K562 (cell line): Measurements from ENCODE around the gene TSC22D1. TPM values are rescaled to one million over a fixed set of nuclear protein-coding genes. Genes with fewer than 3 reads are reported as not detected.

ENCODE experiments used
- ATAC-seq: fragments of 200-7000 bp; cut with Tn5 transposase; 3 replicates; pipeline ENCODE4 v1.9.1; 2020; ENCODE audit warnings: moderate library complexity
- BruUV-seq: library from RNA; stranded (reverse); fragments of 400-500 nt; replicated peaks from 2 replicates; lab custom pipeline; 2021; lab: Mats Ljungman, UMichigan
- CTCF ChIA-PET: fragments of 300-600 bp; formaldehyde crosslinking; extraction: SDS; loops from one replicate; lab custom pipeline; 2021; ENCODE audit warnings: low intra/inter-chr PET ratio; lab: Yijun Ruan, JAX
- POLR2A ChIA-PET: fragments of 300-600, 350-650 bp; sonication (Branson Sonifier 250); formaldehyde crosslinking; extraction: SDS; loops from one replicate; lab custom pipeline; 2021; ENCODE audit warnings: antibody characterized with exemption, inconsistent platforms; lab: Yijun Ruan, JAX
- DNase-seq, 4 experiments: peaks; one replicate each; pipeline versions ENCODE4 v3.0.0 to v3.0.0-alpha.2; 2011 to 2018; ENCODE audit warnings: low spot score in 3 of 4, mixed read lengths in 3 of 4; ENCODE audit errors: extremely low read depth in 1 of 4
- FAIRE-seq: peaks from 2 replicates; lab custom pipeline; 2011; peaks lifted over from hg19 to GRCh38; lab: Jason Lieb, UNC
- H2AFZ ChIP-seq: 2 replicates; pipeline ENCODE4 v1.6.0; 2011; ENCODE audit warnings: low read depth, low read length, control low read depth, inconsistent platforms
- H3K27ac ChIP-seq: fragments of 200-600 bp; 3 replicates; pipeline ENCODE4 v1.8.0; 2011; ENCODE audit warnings: low read depth, mild to moderate bottlenecking, control low read depth, inconsistent platforms, low read length, moderate library complexity, mixed read lengths; ENCODE audit errors: extremely low read depth
- H3K27me3 ChIP-seq, 2 experiments: fragments of 300-600 bp in 1 of 2; 2 replicates in 1 of 2; 3 replicates in 1 of 2; pipeline versions ENCODE4 v1.6.0 to v1.8.0; 2011; ENCODE audit warnings: inconsistent platforms in 2 of 2, low read length in 2 of 2, mild to moderate bottlenecking in 1 of 2, mixed read lengths in 1 of 2, moderate library complexity in 1 of 2; ENCODE audit not compliant: control insufficient read depth in 2 of 2, insufficient read depth in 2 of 2
- H3K36me3 ChIP-seq: fragments of 300-600 bp; 3 replicates; pipeline ENCODE4 v1.8.0; 2011; ENCODE audit warnings: mild to moderate bottlenecking, low read length, inconsistent platforms; ENCODE audit not compliant: control insufficient read depth, insufficient read depth
- H3K4me1 ChIP-seq, 2 experiments: fragments of 200-600 bp in 1 of 2; replicated peaks in 1 of 2; 2 replicates in 1 of 2; 3 replicates in 1 of 2; pipeline versions ENCODE4 v1.5.1 to v1.8.0; 2011; ENCODE audit warnings: inconsistent platforms in 2 of 2, low read length in 2 of 2, mild to moderate bottlenecking in 1 of 2, mixed read lengths in 1 of 2, moderate library complexity in 1 of 2; ENCODE audit not compliant: control insufficient read depth in 2 of 2, insufficient read depth in 2 of 2
- H3K4me2 ChIP-seq: 2 replicates; pipeline ENCODE4 v1.6.1; 2011; ENCODE audit warnings: low read length, control low read depth, inconsistent platforms, mixed read lengths; ENCODE audit not compliant: insufficient read depth
- H3K4me3 ChIP-seq: fragments of 200-600 bp; sonication (generic), shearing (Covaris generic); 2 replicates; pipeline ENCODE4 v1.5.1; 2016; ENCODE audit warnings: control low read depth, inconsistent platforms
- H3K79me2 ChIP-seq: fragments of 200-600 bp; 3 replicates; pipeline ENCODE4 v1.8.0; 2011; ENCODE audit warnings: low read length, inconsistent platforms; ENCODE audit not compliant: control insufficient read depth, insufficient read depth
- H3K9ac ChIP-seq, 2 experiments: 2 replicates each; pipeline versions ENCODE4 v1.6.0 to v1.6.1; 2011; ENCODE audit warnings: low read depth in 2 of 2, low read length in 2 of 2, control low read depth in 1 of 2, inconsistent platforms in 1 of 2, mild to moderate bottlenecking in 1 of 2, mixed read lengths in 1 of 2; ENCODE audit not compliant: insufficient read depth in 1 of 2
- H3K9me1 ChIP-seq: one replicate; pipeline ENCODE4 v1.6.0; 2011; ENCODE audit warnings: inconsistent platforms, mild to moderate bottlenecking, low read length, moderate library complexity; ENCODE audit not compliant: control insufficient read depth, insufficient read depth
- H3K9me3 ChIP-seq: replicated peaks from 2 replicates; pipeline ENCODE4 v1.5.1; 2011; ENCODE audit warnings: low read depth, low read length, inconsistent platforms; ENCODE audit not compliant: control insufficient read depth, insufficient read depth
- H4K20me1 ChIP-seq: replicated peaks from 2 replicates; pipeline ENCODE4 v1.6.1; 2011; ENCODE audit warnings: low read length, inconsistent platforms, mixed read lengths; ENCODE audit not compliant: control insufficient read depth, insufficient read depth
- ATF1 ChIP-seq, 2 experiments: fragments of 450-650 bp in 1 of 2; IDR thresholded peaks; 2 replicates each; pipeline ENCODE4 v1.6.1; 2016; ENCODE audit warnings: missing compliant biosample characterization in 1 of 2, missing genetic modification characterization in 1 of 2
- CBX1 ChIP-seq: sonication (generic); IDR thresholded peaks from 2 replicates; pipeline ENCODE4 v1.6.1; 2016; ENCODE audit warnings: antibody characterized with exemption, low read depth, mild to moderate bottlenecking
- CCNT2 ChIP-seq: IDR thresholded peaks from 2 replicates; pipeline ENCODE4 v1.6.1; 2011; ENCODE audit warnings: borderline replicate concordance, low read depth, mild to moderate bottlenecking, moderate library complexity, mixed read lengths, low read length; ENCODE audit not compliant: insufficient read length; ENCODE audit errors: extremely low read depth
- EGR1 ChIP-seq: fragments of 450-650 bp; conservative IDR thresholded peaks from 2 replicates; pipeline ENCODE4 v1.6.1; 2017; ENCODE audit warnings: mild to moderate bottlenecking
- EZH2 ChIP-seq: IDR thresholded peaks from 2 replicates; pipeline ENCODE4 v1.6.1; 2012; ENCODE audit warnings: low read depth, mild to moderate bottlenecking, inconsistent platforms, low read length, borderline replicate concordance
- KDM2B ChIP-seq: fragments of 250-450 bp; sonication (Bioruptor Pico); IDR thresholded peaks from 2 replicates; pipeline ENCODE4 v1.8.0; 2021; ENCODE audit warnings: mild to moderate bottlenecking, moderate library complexity
- MCM7 ChIP-seq, 2 experiments: fragments of 450-650 bp; IDR thresholded peaks; 2 replicates each; pipeline ENCODE4 v1.6.1; 2016 to 2018
- MTA3 ChIP-seq: fragments of 450-650 bp; formaldehyde crosslinking; IDR thresholded peaks from 2 replicates; pipeline ENCODE4 v1.6.1; 2017; ENCODE audit warnings: mild to moderate bottlenecking, borderline replicate concordance
- NCOR1 ChIP-seq: fragments of 450-650 bp; IDR thresholded peaks from 2 replicates; pipeline ENCODE4 v1.6.1; 2016; ENCODE audit warnings: mild to moderate bottlenecking, moderate library complexity
- RBFOX2 ChIP-seq: fragments of 200-400 bp; formaldehyde crosslinking; IDR thresholded peaks from 2 replicates; pipeline ENCODE4 v1.6.1; 2017; ENCODE audit warnings: low read depth, mild to moderate bottlenecking, low read length, moderate library complexity
- SIN3A ChIP-seq, 2 experiments: fragments of 150-350 bp in 1 of 2; IDR thresholded peaks; 2 replicates each; pipeline ENCODE4 v1.6.1; 2011 to 2016; ENCODE audit warnings: borderline replicate concordance in 2 of 2, low read depth in 2 of 2, low read length in 2 of 2, mild to moderate bottlenecking in 2 of 2, moderate library complexity in 2 of 2; ENCODE audit not compliant: control insufficient read depth in 1 of 2
- SMARCB1 ChIP-seq: IDR thresholded peaks from 2 replicates; pipeline ENCODE4 v1.6.1; 2011; ENCODE audit warnings: improper control_type of control experiment, low read depth; ENCODE audit not compliant: insufficient read length
- SPI1 ChIP-seq: IDR thresholded peaks from 2 replicates; pipeline ENCODE4 v1.6.1; 2011; ENCODE audit warnings: low read depth, low read length, control low read depth, borderline replicate concordance
- THRAP3 ChIP-seq: fragments of 450-650 bp; IDR thresholded peaks from 2 replicates; pipeline ENCODE4 v1.6.1; 2016; ENCODE audit warnings: mild to moderate bottlenecking, inconsistent platforms, borderline replicate concordance
- ZNF316 ChIP-seq: fragments of 450-650 bp; IDR thresholded peaks from 2 replicates; pipeline ENCODE4 v1.6.1; 2016
- ZNF584 ChIP-seq: fragments of 200-800 bp; sonication (Bioruptor generic); IDR thresholded peaks from 2 replicates; pipeline ENCODE4 v1.6.1; 2016; ENCODE audit warnings: low read depth, mild to moderate bottlenecking, missing genetic modification characterization, missing compliant biosample characterization
- WGBS: fragments of 100-300 bp; shearing (Covaris generic); methylation state at CpG from one replicate; pipeline ENCODE4 v1.1.6; 2016; ENCODE audit warnings: low coverage, mixed read lengths; ENCODE audit not compliant: insufficient coverage; ENCODE audit errors: missing lambda C conversion rate; 5-methylcytosine and 5-hydroxymethylcytosine counted together
- in situ Hi-C: fragments of 300-500 bp; cut with MboI; formaldehyde crosslinking; loops from 4 replicates; pipeline ENCODE4 v1.15.0; 2018; ENCODE audit warnings: inconsistent platforms, mixed read lengths
- intact Hi-C: fragments of 100-400 bp; cut with micrococcal nuclease; formaldehyde crosslinking; loops from 2 replicates; pipeline ENCODE4 v1.14.2; 2022
- polyA plus RNA-seq, 8 experiments: library from polyadenylated mRNA; depleted of rRNA in 4 of 8; stranded (reverse) in 5 of 8; unstranded in 3 of 8; fragments of >200 nt; fragmentation: Nextera tagmentation in 2 of 8; fragmentation: Illumina TruSeq in 1 of 8; extraction: Ambion mirVana in 2 of 8; extraction: Trizol in 1 of 8; gene quantifications; 2 replicates each; pipeline versions ENCODE4 v1.2.1 to v1.2.3, GENCODE V29; 2011 to 2014; ENCODE audit warnings: inconsistent platforms in 1 of 8, missing spikeins in 1 of 8
- total RNA-seq, 7 experiments: library from RNA; depleted of rRNA in 6 of 7; stranded (reverse); fragments of >200 nt in 6 of 7; fragmentation: Illumina TruSeq in 2 of 7; extraction: Trizol in 2 of 7; gene quantifications; 2 replicates each; pipeline versions ENCODE4 v1.2.1 to v1.2.3, GENCODE V29; 2011 to 2021; ENCODE audit warnings: low replicate concordance in 1 of 7
- TF ChIP-seq, protein P1 (sequence below), 2 experiments: IDR thresholded peaks; 2 replicates each; pipeline ENCODE4 v1.6.1; 2011; ENCODE audit warnings: borderline replicate concordance in 1 of 2, control low read depth in 1 of 2, low read depth in 1 of 2, low read length in 1 of 2, mild to moderate bottlenecking in 1 of 2, mixed read lengths in 1 of 2, moderate library complexity in 1 of 2; ENCODE audit not compliant: insufficient read depth in 1 of 2, insufficient read length in 1 of 2, poor library complexity in 1 of 2, severe bottlenecking in 1 of 2; ENCODE audit errors: extremely low read depth in 1 of 2
- TF ChIP-seq, protein P2 (sequence below): fragments of 250-450 bp; sonication (Bioruptor Pico); IDR thresholded peaks from 2 replicates; pipeline ENCODE4 v1.4.0; 2020; ENCODE audit warnings: mild to moderate bottlenecking

Gene TSC22D1
- total and polyA plus RNA-seq, 9 of the 15 experiments (the other 6 are each of a cell fraction or from before 2014, with no cell fraction given), result 2.6 to 19.8 (median 8.4) TPM

DNA sequence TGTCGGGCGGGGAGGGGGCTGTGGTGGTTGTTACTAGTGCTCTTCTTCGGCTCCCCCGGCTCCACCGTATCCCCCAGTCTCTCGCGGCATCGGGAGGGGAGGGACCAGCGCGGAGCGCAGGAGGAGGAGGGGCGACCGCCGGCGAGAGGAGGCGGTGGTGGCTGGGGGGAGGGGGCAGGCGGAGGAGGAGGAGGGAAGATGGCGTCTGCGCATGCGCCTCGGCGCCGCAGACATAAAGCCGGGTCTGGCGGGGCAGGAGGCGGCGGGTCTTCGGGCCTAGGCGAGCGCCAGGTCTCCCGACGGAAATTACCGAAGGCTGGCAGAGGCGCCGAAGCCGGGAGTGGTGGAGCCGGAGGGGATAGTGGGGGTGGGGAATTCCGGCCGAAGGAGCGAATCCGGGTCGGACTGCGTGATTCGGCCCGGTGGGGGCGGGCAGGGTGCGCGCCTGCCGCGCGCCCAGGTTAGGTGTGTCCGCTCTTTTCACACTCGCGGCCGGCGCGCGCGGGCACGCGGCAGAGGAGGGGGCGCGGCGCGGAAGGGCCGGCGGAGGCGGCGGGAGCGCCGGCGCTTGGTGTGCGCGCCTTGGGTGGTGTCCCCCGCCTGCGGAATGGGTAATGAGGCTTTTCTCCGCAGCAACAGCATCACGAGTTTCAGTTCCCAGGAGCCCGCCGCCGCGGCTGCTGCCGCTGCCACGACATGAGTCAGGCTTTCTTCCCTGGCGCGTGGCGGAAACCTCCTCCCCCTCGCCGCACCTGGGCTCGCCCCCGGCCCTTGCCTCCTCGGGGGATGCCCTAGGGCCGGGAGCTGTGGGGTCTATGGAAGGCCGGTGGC is 1.3 kb upstream of the TSC22D1 start:
- H3K4me3 ChIP-seq, result peak overlapping the region; percentile 70
- H3K9me3 ChIP-seq, result no peaks in the 10 kb centered on the region
- H3K27ac ChIP-seq, result peak overlapping the region; percentile 83
- no peaks in the 10 kb centered on the region for H3K79me2 ChIP-seq
- H3K4me1 ChIP-seq, result peaks cover 0 to 25% of the 10 kb centered on the region in 2 experiments; a peak in 4 of 5 replicates
- peak; percentile 67 for FAIRE-seq
- H2AFZ ChIP-seq, result peak overlapping the region; percentile 89
- H3K27me3 ChIP-seq, result no peaks in the 10 kb centered on the region
- ChIA-PET CTCF (no interaction called here), POLR2A (no interaction called here)
- no peaks in the 10 kb centered on the region for H3K9me1 ChIP-seq
- in situ Hi-C loops, result no loop called here
- intact Hi-C loops, result no loop called here
- DNase-seq, result peak; percentile 86 to 95 (median 90)
- no TSS peak for BruUV-seq
- no peaks in the 10 kb centered on the region for H3K36me3 ChIP-seq
- WGBS, result 0% methylated on average over 6 of the region's 94 CpGs
- no peaks in the 10 kb centered on the region for H4K20me1 ChIP-seq
- peak overlapping the region; percentile 83 for H3K4me2 ChIP-seq
- H3K9ac ChIP-seq, result peak overlapping the region; percentile 67 to 92
- peak; percentile 90 for ATAC-seq
- TF ChIP-seq MTA3 (peak; percentile 37; the same call in 1 of the 2 replicates), ZNF316 (peak; percentile 39), THRAP3 (no peak), EGR1 (peak; percentile 77), ATF1 (CRISPR knock-in tag; IDR thresholded peaks at IDR 0.05) (no peak), ATF1 (tag; IDR thresholded peaks at IDR 0.05) (peak; percentile 56), RBFOX2 (peak; percentile 84), SMARCB1 (no peak), MCM7 (IDR thresholded peaks at IDR 0.05) (no peak), CBX1 (0 out of 2 replicates have a peak, but pooled peaks have one; percentile 10), EZH2 (no peak), CCNT2 (peak; percentile 85), ZNF584 (CRISPR knock-in tag) (0 out of 2 replicates have a peak, but pooled peaks have one; percentile 59), NCOR1 (0 out of 2 replicates have a peak, but pooled peaks have one; percentile 11), SPI1 (no peak), SIN3A (IDR thresholded peaks at IDR 0.05; ENCODE audit: borderline replicate concordance in 2 of 2, control insufficient read depth in 1 of 2, low read depth in 2 of 2, low read length in 2 of 2) (peak in 1 of 2 experiments; percentile 26; a peak in 1 of 4 replicates), KDM2B (CRISPR knock-in tag) (no peak)
- TF ChIP-seq, protein P1, sequence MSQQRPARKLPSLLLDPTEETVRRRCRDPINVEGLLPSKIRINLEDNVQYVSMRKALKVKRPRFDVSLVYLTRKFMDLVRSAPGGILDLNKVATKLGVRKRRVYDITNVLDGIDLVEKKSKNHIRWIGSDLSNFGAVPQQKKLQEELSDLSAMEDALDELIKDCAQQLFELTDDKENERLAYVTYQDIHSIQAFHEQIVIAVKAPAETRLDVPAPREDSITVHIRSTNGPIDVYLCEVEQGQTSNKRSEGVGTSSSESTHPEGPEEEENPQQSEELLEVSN (IDR thresholded peaks at IDR 0.05; ENCODE audit: borderline replicate concordance in 1 of 2, extremely low read depth in 1 of 2, insufficient read depth in 1 of 2, insufficient read length in 1 of 2, low read depth in 1 of 2, low read length in 1 of 2, poor library complexity in 1 of 2, severe bottlenecking in 1 of 2), result peak; percentile 59 to 84
- TF ChIP-seq, protein P2, sequence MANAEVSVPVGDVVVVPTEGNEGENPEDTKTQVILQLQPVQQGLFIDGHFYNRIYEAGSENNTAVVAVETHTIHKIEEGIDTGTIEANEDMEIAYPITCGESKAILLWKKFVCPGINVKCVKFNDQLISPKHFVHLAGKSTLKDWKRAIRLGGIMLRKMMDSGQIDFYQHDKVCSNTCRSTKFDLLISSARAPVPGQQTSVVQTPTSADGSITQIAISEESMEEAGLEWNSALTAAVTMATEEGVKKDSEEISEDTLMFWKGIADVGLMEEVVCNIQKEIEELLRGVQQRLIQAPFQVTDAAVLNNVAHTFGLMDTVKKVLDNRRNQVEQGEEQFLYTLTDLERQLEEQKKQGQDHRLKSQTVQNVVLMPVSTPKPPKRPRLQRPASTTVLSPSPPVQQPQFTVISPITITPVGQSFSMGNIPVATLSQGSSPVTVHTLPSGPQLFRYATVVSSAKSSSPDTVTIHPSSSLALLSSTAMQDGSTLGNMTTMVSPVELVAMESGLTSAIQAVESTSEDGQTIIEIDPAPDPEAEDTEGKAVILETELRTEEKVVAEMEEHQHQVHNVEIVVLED (CRISPR knock-in tag), result peak; percentile 27; the same call in 1 of the 2 replicates
